GM18519 (cell line): ENCODE measurements around the gene OSR1.

ENCODE experiments used
- ATAC-seq: cut with Tn5 transposase; IDR thresholded peaks from one replicate; pipeline ENCODE4 v1.9.1; 2021; ENCODE audit warnings: mild to moderate bottlenecking, moderate library complexity; ENCODE audit not compliant: unreplicated experiment, low FRiP score

OSR1 gene

DNA sequence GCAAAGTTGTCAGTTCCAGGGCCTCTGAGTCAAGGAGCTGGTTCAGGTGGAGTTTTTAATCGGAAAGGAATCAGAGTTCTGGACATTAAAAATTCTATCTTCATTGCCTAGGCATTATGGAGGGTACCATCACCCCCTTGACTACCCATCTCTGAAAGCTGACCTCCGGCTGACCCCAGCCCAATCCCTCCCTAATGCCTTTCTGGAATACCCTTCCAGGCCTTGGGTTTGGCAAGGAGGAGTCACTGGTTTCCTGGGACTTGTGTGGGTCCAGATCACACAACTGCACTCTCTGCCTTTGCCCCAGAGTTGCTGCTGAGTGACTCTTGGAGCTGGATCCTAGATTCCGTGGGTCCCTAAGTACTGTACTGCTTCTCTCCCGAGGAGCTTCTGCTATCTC lies 1.0 kb upstream of the OSR1 start:
- ATAC-seq, result no peak

DNA sequence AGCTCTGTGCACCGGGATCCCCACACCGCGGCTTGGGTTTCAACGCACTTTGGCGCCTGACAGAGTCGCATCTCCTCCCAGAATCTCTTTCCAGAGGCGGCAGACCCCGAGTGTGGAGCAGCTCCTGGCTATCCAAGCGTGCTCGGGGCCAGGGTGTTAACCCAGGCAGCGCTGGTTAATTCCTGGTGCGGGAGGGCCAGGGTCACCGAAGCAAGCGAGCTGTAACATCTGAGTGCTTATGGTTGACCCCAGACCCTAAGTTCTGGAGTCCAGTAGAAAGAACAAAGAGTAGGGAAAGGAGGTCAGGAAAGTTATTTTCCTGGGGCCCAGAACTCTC lies 566 bp upstream of the OSR1 start:
- ATAC-seq, result no peak

DNA sequence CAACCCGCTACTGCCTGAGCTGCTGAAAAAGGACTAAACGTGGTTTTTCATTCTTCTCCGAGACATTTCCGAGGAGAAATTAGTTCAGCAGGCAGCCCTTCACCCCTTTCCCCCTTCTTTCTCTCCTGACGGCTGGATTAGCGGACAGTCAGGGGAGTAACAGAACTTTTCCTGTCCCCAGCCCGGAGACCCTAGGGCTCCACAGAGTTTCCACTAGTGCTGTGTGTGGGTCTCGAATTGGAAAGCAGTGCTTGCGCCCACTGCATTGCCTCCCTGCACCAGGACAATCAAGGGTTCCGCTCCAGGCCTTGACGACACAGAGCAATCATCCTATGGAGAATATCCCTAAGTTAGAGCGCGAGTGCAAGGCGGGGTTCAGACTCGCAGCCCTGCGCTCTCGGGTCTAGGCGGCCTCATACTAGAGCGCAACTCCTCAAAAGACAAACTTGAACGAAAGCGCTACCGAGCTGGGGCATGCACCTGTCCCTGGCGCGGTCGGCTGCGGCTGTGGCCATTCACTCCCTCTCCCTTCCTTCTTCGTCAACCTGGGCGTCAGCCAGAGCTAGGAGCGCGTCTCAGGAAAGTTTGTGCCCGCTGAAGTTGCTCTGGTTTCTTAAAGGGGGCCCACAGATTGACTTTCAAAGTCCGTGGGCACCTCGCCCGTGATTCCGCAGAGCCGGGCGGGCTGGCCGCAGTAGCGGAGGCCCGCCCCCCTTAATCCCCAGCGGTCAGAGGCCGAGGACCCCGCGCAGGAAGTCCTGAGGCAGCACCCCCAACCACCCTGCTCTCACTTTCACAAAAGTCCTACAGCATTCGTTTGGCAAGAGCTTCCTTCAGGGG lies 801 bp downstream of the OSR1 start:
- ATAC-seq, result no peak

DNA sequence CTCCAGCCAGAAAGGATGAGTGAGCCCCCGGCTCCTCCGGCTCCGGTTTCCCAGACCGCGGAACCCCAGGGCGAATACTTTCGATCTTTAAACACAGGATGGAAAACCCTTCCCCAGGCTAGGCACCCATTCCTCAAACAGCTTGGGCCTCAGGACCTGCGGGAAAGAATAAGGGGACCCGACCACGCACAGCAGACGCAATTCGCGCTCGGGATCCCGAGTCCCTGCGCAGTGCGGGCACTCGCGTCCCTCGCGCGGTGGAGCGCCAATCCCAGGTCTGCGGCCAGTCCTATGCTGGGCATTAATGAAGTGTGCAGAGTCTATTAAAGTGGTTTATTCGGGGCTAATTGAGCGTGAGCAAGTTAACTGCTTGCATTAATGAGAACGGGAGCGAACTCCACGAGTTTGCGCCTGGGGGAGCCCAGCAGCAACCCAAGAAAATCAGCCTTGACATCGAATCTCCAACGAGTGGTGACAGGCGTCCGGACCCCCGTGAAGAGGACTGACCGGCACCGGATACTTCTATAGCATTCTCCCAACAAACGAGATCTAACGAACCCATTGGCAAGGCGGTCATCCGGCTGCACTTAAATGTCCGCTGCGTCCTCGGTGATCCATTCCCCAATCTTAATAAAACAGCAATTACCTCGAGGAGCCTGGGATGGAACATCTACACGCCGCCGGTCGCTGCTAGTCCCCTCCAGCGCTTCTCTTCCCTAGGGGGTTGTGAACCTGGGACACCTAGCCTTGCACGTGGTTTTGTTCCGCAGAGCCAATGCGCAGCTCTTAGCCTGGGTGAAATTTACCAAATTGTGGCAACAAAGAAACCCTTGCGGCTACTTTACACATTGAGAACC lies 1.6 kb downstream of the OSR1 start:
- ATAC-seq, result no peak

DNA sequence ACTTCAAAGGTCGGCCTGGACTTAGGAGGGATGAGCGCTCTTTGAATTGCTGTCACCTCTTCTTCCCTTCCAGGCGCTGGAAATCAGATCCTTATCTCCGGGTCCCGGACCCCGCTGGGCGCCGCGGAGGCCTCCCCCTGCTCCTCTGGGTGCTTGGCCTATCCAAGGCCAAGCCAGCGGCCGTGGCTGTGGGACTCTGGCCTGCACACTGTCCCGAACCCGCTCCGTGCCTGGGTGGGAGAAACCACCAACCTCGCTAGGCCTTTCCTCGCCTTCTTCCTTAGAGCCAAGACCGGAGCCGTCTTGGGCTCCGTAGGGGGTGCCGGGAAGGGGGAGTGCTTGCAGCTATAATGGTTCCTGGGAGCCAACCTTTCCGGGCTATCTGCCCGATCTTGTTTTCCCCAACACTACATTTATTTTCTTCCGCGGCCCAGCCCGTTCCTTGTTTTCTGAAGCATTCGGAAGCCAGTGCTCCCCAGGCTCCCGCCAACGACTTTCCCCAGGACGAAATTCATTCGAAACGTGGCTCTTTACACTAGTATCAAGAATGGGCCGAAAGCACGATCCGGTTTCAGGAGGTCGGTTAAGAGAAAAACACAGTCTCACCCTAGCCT lies 2.4 kb downstream of the OSR1 start:
- ATAC-seq, result no peak

DNA sequence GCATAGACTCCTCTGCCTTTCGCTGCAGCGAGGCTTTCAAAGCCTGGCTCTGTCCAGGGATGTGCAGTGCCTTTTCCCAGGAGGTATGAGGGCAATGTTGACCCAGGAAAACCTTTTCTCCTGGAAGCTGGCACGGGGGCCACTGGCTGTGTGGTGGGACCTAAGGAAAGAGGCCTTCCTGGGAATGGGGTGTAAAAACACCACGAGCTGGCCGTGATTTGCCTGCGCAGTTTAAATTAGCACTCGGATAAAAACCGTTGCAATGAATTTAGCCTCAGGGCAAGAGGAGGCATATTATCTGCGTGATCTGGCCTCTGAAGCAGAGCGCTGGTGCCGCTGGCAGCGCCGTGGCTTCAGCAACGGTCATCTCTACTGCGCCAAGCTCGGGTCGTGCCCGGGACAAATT lies 3.0 kb downstream of the OSR1 start:
- no peak for ATAC-seq

DNA sequence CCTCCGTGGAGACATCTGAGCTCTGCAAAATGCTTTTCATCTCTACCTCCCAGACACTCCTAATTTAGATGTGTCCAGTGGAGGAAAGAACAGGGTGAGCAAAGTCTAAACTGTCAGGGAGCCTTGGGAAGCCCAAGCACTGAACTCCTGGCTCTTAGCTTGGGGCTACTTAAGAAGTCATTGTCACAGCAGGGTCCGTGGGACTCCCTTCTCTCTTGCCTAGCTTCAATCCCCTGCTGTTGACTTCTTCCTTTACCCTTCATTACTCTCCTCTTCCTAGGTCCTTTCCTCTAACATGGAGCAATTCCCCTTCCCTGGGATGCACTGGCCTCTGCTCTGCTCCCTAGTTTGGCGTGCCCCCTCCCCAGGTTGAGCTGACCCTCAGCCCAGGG lies 3.4 kb downstream of the OSR1 start:
- no peak for ATAC-seq

DNA sequence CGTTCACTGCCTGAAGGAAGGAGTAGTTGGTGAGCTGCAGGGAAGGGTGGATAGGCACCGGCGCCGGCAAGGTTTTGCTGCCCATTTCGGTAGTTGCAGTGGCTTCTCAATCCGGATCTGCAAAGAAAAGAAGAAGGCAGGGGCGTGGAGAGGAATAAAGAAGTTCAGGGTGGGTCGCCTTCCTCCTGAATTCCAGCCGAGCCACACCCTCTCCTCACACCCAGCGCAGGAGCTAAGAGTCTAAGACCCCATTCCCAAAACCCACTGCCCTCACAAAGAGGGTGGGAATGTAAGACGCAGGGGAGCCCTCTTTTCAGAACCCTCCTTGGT lies 4.7 kb downstream of the OSR1 start:
- ATAC-seq, result no peak

DNA sequence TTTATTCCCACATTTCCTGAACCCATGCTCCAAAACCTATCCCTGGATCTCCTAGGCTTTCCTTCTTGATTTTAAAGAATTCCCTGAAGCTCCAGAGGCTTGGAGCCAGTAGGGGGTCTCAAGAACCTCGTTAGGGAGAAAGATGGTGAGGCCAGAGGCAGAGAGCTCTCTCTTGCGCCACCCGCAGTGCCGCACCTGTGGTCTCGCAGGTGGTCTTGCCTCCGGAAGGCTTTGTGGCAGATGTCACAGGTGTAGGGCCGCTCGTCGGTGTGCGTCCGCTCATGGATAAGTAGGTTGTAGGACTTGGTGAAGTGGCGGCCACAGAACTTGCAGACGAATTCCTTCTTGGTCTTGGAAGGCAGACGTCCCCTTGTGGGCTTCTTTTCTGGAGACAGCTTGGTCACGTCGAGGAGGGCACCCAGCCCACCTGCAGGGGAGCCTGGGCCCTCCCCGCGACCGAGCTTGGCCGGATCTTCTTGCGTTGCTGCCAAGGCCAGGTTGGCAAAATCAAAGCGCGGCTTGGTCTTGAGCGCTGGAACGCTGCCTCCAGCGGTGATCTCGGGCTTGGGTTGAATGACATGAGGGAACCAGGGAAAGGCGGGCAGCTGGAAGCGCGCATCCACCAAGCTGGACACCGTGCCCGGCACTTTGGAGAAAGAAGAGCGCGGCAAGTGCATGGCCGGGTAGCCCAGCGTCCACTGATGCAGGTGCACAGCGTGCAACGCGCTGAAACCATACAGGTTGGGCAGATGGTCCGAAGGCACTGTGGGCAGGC lies 5.3 kb downstream of the OSR1 start:
- no peak for ATAC-seq

DNA sequence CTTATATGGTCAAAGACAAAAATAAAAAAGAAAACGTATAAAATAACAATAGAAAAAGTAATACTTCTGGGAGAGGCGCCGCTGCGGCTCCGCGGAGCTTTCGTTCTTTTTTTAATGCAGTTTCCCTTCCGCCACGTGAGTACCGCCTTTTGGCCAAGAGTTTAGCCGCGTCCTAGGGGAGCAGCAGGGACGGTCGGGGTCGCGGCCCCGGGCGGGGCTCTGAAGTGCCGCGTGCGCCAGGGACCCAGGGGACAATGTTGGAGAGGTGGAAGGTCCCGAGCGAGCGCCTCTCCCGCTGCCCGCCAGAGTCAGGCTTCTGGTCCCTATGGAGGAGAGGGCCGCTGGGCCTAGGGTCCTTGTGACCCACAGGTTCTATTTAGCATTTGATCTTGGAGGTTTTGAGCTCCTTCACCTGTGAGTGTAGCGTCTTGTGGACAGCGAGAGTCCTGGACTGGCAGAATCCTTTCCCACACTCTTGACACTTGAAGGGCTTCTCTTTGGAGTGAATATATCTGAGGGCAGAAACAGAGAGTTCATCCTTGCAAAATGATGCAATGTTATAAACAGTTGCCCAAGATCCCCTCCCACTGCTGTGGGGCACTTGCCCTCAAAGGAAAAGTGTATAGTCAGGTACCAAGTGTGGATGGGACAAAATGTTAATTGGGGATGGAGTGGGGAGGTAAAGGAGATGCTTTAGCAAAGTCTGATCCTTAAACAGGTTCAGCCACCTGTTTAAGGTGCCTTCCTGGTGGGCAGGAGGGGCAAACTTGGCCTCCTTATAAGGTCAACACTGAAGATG lies 6.3 kb downstream of the OSR1 start:
- ATAC-seq, result no peak

DNA sequence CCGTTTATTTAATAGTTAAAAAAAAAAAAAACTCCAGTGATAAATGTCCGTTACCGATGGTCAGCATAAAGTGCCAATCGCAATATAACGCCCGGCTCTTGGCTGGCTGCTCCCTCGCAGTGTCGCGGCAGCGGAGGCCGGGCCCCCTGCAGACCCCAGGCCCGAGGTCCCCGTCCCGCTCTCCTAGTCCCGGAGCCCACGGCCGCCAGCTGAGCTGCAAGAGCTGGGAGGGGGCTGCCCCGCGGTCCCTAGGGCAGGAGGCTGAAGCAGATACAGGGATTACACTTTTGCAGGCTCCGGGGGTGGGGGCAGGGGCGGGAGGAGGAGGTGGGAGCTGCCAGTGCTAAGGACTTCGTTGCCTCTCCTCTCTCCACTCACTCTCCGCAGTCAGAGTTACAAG lies 6.9 kb downstream of the OSR1 start:
- ATAC-seq, result no peak

DNA sequence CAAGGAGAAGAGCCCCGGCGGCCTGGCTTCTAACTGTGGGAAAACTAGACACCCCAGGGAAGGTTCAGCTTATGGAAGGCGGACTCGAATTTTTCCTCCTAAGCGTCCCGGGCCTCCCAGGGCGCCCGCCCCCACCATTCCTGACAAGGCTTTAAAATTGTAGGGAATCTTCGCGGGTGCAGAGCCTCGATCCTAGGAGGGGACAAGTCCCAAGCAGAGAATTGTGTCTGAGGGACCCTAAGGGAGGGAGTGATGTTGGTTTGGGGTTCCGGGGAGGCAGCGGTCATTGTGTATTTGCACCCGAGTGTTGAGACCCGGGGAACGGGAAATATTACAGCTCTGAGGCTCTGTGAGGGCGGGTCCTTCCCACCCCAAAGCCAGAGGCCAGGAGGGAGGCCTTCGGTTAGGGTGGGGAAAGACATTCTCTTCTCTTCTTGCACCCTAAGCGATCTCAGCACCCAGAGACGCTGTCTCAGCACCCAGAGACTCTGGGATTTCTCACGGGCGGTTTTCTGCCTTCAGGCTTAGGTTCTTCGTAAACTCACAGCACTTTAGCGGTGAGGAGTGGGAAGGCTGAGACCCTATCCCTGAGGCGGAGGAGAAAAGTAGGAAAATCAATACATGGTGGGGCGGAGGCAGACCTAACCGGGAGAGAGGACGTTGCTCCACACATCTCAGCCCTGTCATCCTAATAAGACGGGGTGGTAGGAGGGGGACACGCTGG lies 7.6 kb downstream of the OSR1 start:
- ATAC-seq, result no peak

DNA sequence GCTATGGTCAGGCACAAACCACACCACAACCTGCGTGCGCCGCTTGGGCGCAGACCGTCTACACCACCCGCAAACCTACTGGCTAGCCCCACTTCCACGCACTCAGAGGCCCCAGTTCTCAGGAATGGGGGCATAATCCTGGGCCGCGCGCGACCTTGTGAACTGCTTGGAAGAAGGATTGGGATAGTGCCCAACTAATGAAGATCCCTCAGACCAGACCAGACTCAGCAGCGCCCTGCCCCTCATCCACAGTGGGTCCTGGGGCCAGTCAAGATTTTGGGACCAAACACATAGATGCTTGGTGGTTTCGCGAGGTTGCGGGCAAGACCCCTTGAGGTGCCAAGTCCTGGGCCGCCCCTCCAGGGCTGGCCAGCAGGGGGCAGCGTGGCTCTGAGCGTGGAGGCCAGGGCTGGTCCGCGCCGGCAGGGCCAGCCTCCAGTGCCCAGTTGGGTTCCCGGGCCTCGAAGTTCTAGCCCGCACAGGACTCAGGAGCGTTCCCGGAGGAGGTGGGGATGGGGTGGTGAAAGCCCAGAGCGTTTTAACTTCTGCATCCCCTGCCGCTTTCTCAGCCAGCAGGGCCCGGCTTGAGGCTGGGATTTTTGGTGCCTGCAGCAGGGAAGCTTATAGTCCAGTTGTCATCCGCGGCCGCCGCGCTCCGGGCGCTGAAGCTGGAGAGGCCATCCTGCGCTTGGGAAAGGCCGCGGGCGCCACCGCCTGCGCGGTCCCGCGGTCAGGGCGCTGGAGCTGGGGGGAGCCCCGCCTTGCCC lies 8.3 kb downstream of the OSR1 start:
- ATAC-seq, result no peak

DNA sequence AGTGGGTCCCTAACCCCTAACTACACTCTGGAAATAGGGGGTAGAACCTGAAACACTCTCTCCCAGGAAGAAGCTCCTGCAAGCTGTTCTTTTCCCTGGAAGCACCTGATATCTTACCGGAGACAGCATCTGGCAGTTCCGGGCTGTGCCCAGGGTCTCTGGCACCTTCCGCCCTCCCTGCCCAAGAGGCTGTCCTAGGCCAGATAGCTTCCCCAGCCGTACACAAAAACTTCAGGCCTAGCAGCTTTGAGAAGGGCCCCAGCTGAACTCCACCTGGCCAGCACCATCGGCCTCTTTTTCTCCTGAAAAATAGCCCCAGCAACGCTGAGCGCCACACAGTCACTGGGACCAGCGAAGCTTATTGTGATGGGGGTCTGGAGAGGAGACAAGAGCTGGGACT lies 9.7 kb downstream of the OSR1 start:
- ATAC-seq, result no peak

DNA sequence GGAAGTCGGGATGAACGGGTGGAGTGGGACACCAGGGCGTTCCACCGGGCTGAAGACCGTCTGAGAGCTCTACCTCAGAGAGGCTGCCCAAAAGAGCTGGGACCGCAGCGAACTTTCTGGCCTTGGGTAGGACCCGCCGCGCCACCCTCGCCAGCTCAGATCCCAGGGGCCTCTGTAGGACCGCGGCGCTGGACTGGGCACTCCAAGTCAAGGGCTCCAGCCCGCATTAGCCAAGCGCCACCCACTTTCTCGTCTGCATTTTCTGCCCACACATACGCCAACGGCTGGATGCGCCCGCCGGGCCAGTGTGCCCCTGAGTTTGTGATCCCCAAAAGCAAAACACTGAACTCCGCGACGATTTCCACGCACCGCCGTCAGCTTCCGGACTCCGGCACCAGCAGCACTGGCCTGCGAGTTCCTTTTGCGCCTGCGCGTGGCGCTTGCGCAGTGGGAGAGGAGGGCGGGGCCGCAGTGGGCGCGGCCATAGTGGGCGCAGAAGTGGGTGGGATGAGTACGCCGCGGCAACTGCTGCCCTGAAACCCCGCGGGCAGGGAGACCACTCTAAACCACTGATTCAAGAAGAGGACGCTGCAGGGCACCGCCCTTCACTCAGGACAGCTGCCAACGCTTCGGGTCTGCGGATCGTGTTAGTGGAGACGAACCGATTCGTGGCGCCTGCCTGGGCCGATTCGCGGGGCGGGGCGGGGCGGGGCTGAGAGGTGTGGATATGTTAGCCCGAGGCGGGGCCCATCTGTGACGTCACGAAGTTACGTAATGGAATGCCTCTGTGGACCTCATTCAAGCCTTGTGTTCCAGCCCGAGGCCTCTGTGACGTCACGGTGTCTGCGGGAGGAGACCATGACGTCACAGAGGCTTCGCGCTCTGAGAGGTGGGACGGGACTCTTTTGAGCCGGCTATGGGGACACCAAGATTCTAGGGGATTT lies 10.5 kb downstream of the OSR1 start:
- peak; percentile 89 for ATAC-seq

DNA sequence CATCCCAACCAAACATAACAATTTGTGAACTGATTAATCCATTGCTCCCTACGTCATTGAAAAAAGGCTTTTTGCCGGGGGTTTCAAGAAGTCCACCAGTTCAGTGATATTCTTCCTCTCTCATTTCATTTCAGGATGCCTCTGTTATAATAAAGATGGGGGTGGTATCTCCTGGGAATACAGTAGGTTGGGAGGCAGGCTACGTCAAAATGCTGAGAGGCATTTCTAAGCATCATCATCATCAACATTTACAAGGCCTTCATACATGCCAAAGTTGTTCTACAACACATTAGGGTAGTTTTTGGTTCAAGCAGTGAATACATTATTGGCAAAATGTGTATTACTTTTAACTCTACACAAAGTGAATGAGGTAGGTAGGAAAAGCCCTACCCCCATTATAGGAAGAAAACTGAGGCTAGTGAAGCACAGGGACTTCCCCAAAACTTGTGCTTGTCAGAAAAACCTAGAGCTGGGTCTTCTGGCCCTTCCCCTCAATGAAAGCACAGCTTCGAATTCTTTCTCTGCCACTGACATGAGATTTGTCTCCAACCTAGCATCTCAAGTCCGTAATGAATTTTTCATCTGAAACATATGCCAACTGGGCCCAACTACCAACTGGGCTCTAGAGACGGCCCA lies 11.3 kb downstream of the OSR1 start:
- ATAC-seq, result peak; percentile 9

DNA sequence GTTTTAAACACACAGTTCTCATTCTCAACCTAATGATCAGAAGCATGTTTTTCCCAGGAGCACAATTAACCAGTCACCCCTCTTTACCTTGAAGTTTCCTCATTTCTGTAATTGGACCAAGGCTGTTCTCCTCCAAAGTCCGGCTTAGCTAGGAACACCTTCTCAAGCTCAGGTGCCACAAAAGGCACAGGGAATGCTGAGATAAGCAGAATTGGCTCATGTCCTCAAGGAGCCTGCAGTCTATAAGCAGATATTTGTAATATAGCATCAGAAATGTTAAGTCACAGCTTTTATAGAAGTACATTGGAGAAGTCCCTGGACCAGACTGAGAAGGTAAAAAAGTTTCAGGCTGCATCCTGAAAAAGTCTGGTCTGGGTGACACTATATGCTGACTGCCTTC lies 20.7 kb downstream of the OSR1 start:
- no peak for ATAC-seq
